Sigmoid colon (tissue), 4 donors: ENCODE results near the gene MAGI2.

Experiments used
- EP300 ChIP-seq, 4 donors: sonication (generic); formaldehyde crosslinking; IDR thresholded peaks; one replicate each; pipeline ENCODE4 v1.6.1; 2017; ENCODE audit warnings: antibody characterized with exemption in 4 of 4
- POLR2A ChIP-seq, 2 donors: fragments of 450-650 bp; IDR thresholded peaks; one replicate each; pipeline ENCODE4 v1.6.1; 2016; ENCODE audit warnings: antibody characterized with exemption in 2 of 2, mild to moderate bottlenecking in 2 of 2, moderate library complexity in 2 of 2
- POLR2AphosphoS5 ChIP-seq, 4 donors: sonication (generic); formaldehyde crosslinking; IDR thresholded peaks; one replicate each; pipeline ENCODE4 v1.6.1; 2017; ENCODE audit warnings: antibody characterized with exemption in 4 of 4
- TF ChIP-seq, protein P1 (sequence below), 4 experiments: fragments of 450-650 bp in 3 of 4; fragments of 200-600 bp in 1 of 4; IDR thresholded peaks; one replicate each; pipeline ENCODE4 v1.5.1; 2016 to 2019; ENCODE audit warnings: antibody characterized with exemption in 4 of 4, mild to moderate bottlenecking in 3 of 4, moderate library complexity in 2 of 4

DNA sequence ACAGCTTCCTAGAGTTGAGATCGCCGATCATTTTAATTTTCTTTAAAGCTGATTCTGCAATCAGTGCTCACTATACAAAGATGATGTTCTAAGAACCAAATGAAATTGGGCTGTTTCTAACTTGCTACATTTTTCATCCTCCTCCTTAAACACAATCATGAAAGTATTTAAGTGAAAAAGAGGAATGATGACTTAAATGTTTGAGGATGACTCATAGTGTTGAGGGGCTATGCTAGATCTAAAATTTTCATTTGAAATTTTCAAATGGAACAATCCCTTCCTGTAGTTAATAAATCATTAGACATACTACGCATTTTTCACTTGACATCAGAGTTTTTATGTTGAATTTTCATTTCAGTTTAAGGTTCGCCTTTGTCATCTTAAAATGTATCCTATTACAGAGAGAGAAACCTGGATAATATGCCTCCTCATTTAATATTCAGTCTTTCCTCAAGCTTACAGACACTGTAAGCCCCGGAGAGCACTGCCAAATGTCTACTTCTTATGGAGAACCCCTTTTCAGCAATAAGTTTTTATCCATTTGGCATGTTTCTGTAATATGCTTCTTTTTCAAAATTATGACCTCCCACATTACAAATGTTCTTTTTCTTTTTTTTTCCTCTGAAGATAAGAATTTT is 499.6 kb downstream of the MAGI2 start:
- TF ChIP-seq, protein P1, sequence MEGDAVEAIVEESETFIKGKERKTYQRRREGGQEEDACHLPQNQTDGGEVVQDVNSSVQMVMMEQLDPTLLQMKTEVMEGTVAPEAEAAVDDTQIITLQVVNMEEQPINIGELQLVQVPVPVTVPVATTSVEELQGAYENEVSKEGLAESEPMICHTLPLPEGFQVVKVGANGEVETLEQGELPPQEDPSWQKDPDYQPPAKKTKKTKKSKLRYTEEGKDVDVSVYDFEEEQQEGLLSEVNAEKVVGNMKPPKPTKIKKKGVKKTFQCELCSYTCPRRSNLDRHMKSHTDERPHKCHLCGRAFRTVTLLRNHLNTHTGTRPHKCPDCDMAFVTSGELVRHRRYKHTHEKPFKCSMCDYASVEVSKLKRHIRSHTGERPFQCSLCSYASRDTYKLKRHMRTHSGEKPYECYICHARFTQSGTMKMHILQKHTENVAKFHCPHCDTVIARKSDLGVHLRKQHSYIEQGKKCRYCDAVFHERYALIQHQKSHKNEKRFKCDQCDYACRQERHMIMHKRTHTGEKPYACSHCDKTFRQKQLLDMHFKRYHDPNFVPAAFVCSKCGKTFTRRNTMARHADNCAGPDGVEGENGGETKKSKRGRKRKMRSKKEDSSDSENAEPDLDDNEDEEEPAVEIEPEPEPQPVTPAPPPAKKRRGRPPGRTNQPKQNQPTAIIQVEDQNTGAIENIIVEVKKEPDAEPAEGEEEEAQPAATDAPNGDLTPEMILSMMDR (IDR thresholded peaks at IDR 0.05): no peak
- TF ChIP-seq POLR2A (IDR thresholded peaks at IDR 0.05): no peak
- TF ChIP-seq POLR2AphosphoS5 (IDR thresholded peaks at IDR 0.05): no peak
- no peak for TF ChIP-seq EP300 (IDR thresholded peaks at IDR 0.05)
